ENCODE results near the gene SLC6A18.

- no peak for TF ChIP-seq CTCF (IDR thresholded peaks at IDR 0.05; ENCODE audit: low read length)
- no peak for TF ChIP-seq EZH2 (optimal IDR thresholded peaks at IDR 0.05; ENCODE audit: low read depth, low read length)
Observed at GRCh38 chr5:1193591-1193985, 31.6 kb upstream of the SLC6A18 start.
